RWPE1 (cell line): ENCODE measurements around the gene ZNF804A.
A peak's percentile ranks its signal among the peaks of the same experiment; 100 is the strongest.

Source experiments
- CTCF ChIA-PET: fragments of 350-600 bp; sonication (Branson Sonifier 250); formaldehyde crosslinking; extraction: SDS; loops from one replicate; lab custom pipeline; 2021; lab: Yijun Ruan, JAX
- POLR2A ChIA-PET: fragments of 400-600 bp; formaldehyde crosslinking; extraction: SDS; loops from one replicate; lab custom pipeline; 2020; ENCODE audit warnings: antibody characterized with exemption; ENCODE audit not compliant: low non-redundant PET; lab: Yijun Ruan, JAX
- DNase-seq: peaks from one replicate; pipeline ENCODE4 v3.0.0; 2012; ENCODE audit warnings: low spot score
- H3K27ac ChIP-seq: fragments of 450-650 bp; 2 replicates; pipeline ENCODE4 v1.5.1; 2017
- TF ChIP-seq, protein P1 (sequence below): fragments of 450-650 bp; conservative IDR thresholded peaks from 2 replicates; pipeline ENCODE4 v1.5.1; 2017; ENCODE audit warnings: low read depth, mild to moderate bottlenecking

Gene ZNF804A

DNA sequence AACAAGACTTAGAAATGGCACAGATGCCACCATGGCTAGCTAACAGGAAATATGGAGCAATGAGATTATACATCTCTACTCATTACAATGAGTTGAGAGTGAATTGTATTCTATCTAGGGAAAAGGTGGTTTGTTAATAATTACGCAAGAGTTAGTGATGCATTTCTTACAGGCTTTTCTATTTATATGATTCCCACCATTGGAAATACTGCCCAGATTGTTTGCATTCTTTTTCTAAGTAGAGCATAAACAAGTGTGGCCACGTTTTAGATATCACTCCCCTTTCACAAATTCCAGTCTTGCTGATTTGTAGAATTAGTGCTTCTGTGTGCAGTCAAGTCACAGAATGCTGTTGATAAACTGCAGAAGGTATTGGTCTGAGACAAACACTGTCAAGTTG is 56.6 kb downstream of the ZNF804A start:
- DNase-seq = peak; percentile 2
- H3K27ac ChIP-seq = no peak overlapping the region
- CTCF ChIA-PET = no interaction called here
- POLR2A ChIA-PET = no interaction called here
- TF ChIP-seq, protein P1, sequence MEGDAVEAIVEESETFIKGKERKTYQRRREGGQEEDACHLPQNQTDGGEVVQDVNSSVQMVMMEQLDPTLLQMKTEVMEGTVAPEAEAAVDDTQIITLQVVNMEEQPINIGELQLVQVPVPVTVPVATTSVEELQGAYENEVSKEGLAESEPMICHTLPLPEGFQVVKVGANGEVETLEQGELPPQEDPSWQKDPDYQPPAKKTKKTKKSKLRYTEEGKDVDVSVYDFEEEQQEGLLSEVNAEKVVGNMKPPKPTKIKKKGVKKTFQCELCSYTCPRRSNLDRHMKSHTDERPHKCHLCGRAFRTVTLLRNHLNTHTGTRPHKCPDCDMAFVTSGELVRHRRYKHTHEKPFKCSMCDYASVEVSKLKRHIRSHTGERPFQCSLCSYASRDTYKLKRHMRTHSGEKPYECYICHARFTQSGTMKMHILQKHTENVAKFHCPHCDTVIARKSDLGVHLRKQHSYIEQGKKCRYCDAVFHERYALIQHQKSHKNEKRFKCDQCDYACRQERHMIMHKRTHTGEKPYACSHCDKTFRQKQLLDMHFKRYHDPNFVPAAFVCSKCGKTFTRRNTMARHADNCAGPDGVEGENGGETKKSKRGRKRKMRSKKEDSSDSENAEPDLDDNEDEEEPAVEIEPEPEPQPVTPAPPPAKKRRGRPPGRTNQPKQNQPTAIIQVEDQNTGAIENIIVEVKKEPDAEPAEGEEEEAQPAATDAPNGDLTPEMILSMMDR = no peak

DNA sequence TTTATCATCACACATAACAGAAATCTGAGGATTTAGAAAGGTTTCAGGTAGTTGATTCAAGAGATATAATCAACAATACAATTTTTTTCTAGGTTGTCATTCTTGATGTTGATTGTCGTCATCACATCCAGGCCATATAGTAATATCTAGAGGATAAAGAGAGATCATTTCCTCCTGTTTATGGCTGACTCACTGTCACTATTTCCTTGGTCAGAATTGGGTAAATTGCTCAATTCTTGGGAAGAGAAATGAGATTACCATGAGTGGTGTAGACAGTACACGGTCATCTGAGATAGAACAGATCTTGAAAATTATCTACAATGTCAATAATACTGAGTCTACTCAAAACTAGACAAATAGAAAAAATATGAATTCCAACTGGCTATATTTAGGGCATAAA is 78.8 kb downstream of the ZNF804A start:
- no peak for DNase-seq
- CTCF ChIA-PET = no interaction called here

DNA sequence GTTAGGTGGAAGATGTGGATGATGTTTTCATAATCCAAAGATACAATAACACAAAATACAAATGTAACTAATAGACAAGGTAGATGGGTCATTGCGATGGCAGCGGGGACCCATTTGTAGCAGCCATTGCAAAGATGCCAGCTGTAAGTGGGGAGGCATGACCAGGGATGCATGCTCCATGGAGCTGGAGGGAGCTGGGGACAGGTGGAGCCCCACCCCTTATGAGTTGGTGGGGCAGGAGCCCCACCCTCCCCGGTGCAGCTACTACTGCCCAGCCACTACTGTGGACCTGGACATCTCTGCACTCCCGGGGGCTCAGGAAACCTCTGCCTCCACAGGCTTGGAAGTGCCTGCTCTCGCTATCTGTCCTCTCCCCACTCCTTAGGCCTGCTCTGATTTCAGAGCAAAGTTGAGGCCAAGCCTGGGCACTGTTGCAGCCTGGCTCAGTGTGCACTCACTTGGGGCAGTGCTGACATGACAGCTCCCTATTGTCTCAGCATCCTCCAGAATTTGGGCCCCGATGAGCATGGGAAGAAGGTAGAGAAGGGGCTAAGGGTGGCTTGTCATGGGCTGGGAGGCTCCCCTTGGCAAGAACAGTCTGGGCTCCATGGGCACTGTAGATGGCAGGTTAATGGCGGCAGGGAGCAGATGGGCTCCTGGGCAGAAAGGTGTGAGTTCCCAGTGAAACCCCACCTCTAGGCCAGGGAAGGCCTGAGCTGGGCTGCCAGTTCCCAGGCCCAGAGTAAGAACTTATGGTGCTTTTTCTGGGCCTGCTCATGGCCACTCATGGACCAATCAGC is 81.1 kb downstream of the ZNF804A start:
- TF ChIP-seq, protein P1 = no peak
- POLR2A ChIA-PET = no interaction called here
- DNase-seq = no peak
- no peak overlapping the region for H3K27ac ChIP-seq
- CTCF ChIA-PET = no interaction called here

More for the DNA sequence above, 78.8 kb downstream of the ZNF804A start:
- TF ChIP-seq, protein P1 = no peak
- H3K27ac ChIP-seq = no peak overlapping the region
- POLR2A ChIA-PET = no interaction called here

DNA sequence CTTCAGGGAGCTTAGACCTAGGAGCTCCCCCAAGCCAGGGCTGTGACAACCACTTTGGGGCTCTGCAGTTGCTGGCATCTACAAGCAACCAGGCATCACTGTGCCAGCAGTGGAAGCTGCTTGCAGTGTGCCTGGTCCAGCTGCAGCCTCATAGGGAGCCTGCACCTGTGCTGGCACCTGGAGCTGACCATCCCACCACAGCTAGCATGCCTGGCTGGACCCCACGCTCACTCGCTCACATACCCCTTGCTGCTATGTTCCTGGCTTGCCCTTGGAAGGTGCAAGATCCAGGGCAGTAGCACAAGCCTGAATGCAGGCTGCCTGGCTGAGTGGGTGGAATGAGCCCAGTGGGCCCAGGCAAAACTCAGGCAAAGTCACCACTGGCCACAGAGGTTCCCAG is 82.5 kb downstream of the ZNF804A start:
- no peak overlapping the region for H3K27ac ChIP-seq
- no peak for DNase-seq
- POLR2A ChIA-PET = no interaction called here
- TF ChIP-seq, protein P1 = no peak
- CTCF ChIA-PET = no interaction called here

DNA sequence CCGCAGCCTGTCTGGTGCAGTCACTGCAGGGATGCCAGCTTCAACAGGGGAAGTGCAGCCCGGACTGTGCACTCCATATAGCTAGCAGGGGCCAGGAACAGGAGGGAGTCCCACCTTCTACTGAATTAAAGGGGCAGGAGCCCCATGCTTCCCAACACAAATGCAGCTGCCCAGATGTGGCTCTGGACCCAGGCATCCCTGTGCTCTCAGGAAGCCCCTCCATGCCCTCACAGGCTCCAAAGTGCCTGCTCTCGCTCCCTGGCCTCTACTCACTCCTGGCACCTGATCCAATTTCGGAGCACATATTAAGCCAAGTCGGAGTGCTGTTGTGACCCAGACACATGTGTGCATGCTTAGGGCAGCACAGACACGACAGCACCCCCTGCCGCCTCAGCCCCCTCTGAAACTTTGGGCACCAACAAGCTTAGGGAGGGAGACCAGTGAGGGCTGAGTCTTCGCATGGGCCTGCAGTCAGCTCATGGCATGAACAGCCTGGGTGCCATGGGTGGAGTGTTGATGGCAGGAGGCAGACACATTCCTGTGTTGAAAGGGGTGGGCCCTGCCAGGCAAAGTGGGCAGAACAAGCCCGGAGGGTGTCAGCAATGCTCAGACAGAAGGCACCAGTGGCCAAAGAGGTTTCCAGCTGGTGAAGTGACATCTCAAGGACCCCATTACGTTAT is 83.5 kb downstream of the ZNF804A start:
- no peak overlapping the region for H3K27ac ChIP-seq
- TF ChIP-seq, protein P1 = no peak
- ChIA-PET POLR2A (no interaction called here), CTCF (no interaction called here)
- no peak for DNase-seq

DNA sequence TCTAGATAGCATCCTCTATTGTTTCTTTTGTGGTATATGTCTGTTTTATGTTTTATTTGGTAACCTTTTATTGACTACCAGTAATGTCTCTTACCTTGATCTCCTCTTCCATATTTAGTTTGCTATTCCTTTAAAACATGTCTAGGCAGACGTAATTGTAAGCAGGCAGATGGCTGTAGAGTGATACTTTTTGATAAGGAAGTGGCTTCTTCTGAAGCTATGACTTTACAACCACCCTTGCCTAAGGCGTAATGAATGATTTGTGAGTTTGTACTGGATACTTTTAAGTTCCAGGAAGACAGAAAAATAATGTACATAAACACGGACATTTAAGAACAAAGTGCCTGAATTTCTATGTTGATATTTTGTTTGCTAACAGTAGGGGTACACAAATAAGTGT is 85.6 kb downstream of the ZNF804A start:
- H3K27ac ChIP-seq = no peak overlapping the region
- CTCF ChIA-PET = no interaction called here
- TF ChIP-seq, protein P1 = no peak
- no peak for DNase-seq
- POLR2A ChIA-PET = no interaction called here
